ENCODE results near the gene TSPAN5.

DNA sequence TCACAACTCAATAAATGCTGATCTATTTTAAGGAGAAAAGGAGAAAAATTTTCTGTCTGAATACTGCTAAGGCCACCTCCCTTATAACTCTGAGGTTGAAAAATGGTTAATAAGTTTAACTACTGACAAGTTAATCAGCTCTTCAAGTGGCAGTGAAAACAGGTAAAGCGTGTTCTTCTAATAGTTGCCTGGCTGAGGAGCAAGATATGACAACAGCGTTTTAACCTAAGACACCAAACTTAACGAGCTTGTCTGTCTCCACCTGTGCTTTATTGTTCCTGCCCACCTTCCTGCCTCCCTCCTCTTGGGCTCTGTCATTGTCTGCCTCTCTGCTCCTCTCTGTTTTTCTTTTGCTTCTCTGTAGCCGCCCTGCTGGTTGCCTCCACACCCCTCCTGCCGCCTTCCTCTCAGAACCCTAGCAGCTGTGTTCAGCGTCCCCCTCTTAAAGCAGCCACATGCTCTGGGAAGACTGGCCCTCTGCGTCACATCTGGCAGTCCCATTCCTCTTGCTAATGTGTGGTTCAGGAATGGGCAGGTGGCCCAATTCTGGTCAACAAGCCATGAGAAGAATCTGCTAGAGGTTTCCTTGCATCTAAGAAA lies 4.3 kb upstream of the TSPAN5 start:
- TF ChIP-seq, protein P1, sequence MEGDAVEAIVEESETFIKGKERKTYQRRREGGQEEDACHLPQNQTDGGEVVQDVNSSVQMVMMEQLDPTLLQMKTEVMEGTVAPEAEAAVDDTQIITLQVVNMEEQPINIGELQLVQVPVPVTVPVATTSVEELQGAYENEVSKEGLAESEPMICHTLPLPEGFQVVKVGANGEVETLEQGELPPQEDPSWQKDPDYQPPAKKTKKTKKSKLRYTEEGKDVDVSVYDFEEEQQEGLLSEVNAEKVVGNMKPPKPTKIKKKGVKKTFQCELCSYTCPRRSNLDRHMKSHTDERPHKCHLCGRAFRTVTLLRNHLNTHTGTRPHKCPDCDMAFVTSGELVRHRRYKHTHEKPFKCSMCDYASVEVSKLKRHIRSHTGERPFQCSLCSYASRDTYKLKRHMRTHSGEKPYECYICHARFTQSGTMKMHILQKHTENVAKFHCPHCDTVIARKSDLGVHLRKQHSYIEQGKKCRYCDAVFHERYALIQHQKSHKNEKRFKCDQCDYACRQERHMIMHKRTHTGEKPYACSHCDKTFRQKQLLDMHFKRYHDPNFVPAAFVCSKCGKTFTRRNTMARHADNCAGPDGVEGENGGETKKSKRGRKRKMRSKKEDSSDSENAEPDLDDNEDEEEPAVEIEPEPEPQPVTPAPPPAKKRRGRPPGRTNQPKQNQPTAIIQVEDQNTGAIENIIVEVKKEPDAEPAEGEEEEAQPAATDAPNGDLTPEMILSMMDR (IDR thresholded peaks at IDR 0.05), result no peak
- no peak for TF ChIP-seq POLR2A (IDR thresholded peaks at IDR 0.05)
